COR-L47 (cell line): Measurements from ENCODE around the gene GPC1.
A peak's percentile ranks its signal among the peaks of the same experiment; 100 is the strongest.
"Not testable (repeated sequence)": the region's sequence is repeated elsewhere in the genome, so short reads cannot be mapped to it uniquely, and the experiment has no call there.

Experiments
- DNase-seq: peaks from one replicate; lab custom pipeline; 2025; lab: John Stamatoyannopoulos, UW

The GPC1 gene, protein sequence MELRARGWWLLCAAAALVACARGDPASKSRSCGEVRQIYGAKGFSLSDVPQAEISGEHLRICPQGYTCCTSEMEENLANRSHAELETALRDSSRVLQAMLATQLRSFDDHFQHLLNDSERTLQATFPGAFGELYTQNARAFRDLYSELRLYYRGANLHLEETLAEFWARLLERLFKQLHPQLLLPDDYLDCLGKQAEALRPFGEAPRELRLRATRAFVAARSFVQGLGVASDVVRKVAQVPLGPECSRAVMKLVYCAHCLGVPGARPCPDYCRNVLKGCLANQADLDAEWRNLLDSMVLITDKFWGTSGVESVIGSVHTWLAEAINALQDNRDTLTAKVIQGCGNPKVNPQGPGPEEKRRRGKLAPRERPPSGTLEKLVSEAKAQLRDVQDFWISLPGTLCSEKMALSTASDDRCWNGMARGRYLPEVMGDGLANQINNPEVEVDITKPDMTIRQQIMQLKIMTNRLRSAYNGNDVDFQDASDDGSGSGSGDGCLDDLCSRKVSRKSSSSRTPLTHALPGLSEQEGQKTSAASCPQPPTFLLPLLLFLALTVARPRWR

DNA sequence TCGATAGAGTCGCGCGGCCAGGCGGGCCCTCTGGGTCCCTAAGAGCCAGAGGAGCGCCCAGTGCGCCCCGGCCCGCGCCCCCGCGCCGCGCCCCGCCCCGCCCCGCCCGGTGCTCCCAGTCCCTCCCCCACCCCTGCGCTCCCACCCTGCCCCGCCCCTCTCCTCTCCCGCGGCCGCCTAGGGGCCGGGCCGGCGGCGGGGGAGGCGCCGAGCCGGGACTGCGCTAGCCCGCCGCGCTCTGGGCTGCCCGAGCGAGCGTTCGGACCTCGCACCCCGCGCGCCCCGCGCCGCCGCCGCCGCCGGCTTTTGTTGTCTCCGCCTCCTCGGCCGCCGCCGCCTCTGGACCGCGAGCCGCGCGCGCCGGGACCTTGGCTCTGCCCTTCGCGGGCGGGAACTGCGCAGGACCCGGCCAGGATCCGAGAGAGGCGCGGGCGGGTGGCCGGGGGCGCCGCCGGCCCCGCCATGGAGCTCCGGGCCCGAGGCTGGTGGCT, at the start of gene GPC1:
GPC1 (plus strand) TSS at position 207 of the 491 bp plus-strand sequence; CDS start at position 463, 256 bp downstream.
- DNase-seq: peak; percentile 20

DNA sequence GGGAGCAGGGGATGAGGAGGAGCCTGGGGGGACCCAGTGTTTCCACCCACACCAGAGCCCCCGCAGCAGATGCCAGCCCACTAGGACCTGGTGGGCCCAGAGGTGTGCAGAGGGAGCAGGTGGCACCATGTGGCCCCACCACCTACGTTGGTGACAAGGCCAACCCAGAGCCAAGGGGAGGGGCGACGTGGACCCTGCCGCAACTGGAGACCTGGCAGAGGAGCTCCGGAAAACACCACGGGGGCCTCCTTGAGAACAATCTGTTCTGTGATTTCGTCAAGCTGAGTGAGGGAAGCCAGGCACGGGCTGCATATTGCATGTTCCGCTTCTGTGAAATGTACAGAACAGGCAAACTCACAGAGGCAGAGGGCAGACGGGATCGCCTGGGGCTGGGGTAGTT, 49.1 kb upstream of the GPC1 start:
- no peak for DNase-seq

- DNase-seq: not testable (repeated sequence)
Measured at GRCh38 chr2:240386743-240387142, 48.7 kb upstream of the GPC1 start.

DNA sequence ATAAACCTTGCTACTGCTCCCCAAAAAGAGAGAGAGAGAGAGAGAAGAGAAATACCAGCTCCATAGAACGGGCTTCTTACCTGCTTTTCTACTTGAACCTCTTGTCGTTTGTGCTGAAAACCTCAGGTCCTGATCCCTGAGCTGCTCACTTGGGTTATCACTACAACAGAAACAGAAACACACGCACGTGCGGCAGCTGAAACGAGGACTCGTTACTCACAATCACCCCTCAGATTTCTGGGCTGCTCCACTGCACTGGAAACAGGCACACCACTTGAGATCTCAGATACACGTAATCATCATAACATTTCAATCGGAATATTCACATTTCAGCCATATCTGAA, 48.2 kb upstream of the GPC1 start:
- no peak for DNase-seq

- DNase-seq: no peak
Measured at GRCh38 chr2:240387669-240388358, 47.6 kb upstream of the GPC1 start.

- DNase-seq: no peak
Measured at GRCh38 chr2:240388471-240389301, 46.8 kb upstream of the GPC1 start.

DNA sequence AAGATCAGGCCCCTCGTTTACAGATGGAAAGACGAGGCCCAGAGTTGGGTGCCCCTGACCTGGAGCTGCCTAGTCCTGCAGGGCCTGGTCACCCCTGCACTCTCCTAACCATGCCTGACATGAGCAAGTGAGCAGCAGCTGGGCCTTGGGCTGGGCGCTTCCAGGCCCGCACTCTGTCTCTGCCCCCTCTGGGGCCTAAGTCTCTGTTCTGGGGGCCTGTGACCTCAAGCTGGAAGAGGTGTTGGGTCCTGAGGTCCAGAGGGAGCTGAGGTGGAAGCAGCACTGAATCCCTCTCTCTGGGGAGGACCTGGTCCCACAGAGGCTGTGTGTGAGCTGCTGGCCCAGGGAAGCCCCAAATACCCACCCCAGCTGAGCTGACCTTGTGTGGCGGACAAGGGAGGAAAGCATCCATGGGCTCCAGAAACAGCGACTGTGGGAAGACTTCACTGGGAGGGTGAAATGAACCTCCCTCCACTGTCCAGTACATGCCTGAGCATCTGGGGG, 46.1 kb upstream of the GPC1 start:
- DNase-seq: no peak

- no peak for DNase-seq
Measured at GRCh38 chr2:240390091-240391073, 45.1 kb upstream of the GPC1 start.

- DNase-seq: no peak
Measured at GRCh38 chr2:240391111-240392051, 44.1 kb upstream of the GPC1 start.

- DNase-seq: no peak
Measured at GRCh38 chr2:240392084-240392947, 43.1 kb upstream of the GPC1 start.

DNA sequence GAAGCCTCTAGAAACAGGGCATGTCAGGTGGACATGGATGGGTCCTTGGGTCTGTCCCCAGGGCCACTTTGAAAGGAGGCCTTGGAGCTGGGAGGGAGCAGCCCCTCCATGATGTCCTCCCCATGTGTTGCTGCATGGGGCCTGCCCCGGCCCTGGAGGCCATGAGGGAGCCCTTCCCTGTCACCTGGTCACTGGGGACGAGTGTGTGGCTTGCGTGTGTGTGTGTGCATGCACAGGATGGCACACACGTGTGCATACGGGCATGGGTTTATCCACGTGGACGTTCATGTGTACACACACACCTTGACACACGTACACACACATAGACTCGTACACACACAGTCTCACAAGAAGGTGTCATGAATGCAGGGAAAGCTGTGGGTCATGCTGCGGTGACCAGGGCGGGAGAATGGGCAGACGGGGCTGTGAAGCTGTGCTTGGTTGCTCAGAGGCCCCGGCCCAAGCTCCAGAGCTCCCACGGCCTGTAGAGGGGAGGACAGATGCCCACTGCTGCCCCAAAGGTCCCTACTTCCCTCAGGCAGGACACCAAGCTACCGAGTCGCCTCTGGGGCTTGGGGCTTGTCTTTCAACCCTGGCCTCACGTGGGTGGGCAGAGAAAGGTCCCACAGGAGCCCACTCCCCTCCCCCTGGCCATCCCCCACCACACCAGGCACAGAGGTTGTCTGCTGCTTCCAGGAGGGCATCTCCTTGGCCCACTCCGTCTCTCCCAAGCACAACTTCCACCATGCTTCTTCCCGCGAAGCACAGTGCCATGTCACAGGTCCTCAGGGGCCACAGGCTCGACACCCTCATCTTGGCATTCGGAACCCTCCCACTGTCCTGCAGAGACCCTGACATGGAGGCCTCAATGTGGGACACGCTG, 42.3 kb upstream of the GPC1 start:
- DNase-seq: no peak

DNA sequence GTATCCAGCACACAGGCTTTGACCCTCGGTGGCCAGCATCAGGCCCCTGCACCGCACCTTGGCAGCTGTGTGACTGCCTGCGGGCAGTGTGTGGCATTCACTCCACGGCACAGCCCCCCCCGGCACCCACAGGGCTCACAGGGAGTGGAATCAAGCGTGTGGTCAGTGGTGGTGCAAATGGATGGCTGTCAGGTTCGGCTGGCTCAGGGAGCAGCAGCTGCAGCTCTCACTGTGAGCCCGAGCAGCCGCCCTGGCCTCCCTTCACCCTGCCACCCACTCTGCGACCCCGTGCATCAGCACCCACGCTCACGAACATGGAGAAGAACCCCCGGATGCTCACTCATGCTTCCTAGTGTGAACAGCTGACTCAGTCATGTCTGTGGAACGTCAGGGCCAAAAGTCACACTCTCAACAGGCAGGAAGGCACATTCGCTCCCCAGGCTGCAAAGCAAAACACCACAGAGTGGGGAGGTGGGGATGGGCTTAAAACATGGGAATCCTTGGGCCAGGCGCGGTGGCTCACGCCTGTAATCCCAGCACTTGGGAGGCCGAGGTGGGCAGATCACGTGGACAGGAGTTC, 41.5 kb upstream of the GPC1 start:
- DNase-seq: no peak

DNA sequence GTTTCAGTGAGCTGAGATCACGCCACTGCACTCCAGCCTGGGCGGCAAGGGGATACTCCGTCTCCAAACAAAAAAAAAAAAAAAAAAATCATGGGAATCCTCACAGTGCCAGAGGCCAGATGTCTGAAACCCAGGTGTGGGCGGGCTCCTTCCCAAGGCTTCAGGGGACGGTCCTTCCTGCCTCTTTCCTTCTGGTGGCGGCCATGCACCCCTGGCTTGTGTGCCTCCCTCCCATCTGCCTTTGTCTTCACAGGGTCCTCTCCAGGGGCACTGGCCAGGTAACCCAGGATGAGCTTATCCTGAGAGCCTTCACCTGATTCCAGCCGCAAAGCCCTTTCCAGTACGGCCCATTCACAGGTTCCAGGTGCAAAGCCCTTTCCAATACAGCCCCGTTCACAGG, 40.9 kb upstream of the GPC1 start:
- no peak for DNase-seq

- no peak for DNase-seq
Measured at GRCh38 chr2:240395448-240395847, 40.0 kb upstream of the GPC1 start.

DNA sequence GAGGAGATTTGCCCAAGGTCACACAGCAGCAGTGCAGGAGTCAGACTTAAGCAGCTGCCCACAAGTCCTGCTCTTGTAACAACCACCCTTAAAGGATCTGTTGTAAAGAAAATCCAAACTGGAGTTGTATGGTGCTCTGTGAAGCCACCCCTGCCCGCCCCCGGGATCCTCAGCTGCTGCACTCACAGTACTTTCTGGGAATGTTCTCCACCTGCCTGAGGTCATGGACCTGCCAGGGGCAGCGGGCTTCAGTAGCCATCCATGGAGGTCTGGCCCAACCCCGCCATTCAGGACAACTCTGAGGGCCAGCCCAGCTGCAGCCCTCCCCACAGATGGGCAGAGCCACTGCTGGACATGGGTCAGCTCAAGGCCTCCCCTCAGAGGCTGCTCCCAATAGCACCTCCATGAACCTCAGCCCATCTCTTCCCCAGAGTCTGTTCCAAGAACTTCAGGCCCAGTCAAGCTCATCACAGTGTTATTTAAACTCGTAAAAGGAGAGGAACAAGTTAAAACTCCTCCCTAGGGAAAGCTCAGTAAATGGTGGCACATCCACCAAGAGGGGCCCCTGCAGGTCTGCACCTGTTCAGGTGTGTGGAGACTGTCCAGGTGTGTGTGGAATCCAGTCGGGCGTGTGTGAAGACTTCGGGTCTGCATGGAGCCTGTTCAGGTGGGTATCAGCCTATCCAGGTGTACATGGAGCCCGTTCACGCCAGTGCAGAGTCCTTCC, 39.4 kb upstream of the GPC1 start:
- DNase-seq: no peak
